Stimulated activated CD8-positive, alpha-beta memory T cell treated with anti-CD3 and anti-CD28 coated beads, Interleukin-7, amount 100 ng/mL, for 48 hours (primary cell): Measurements from ENCODE around the gene SEMA3F.

Source experiments
- DNase-seq, 2 donors: peaks; one replicate each; pipeline ENCODE4 v3.0.0-alpha.2; 2020; ENCODE audit warnings: low read depth in 1 of 2; ENCODE audit errors: extremely low read depth in 1 of 2

The SEMA3F gene

GRCh38 chr3:50132421-50133282, 22.5 kb upstream of the SEMA3F start:
- DNase-seq = no peak

- DNase-seq = no peak
Observed at GRCh38 chr3:50133283-50133615, 21.9 kb upstream of the SEMA3F start.

- DNase-seq = no peak
Observed at GRCh38 chr3:50134367-50134766, 20.8 kb upstream of the SEMA3F start.

GRCh38 chr3:50135964-50136363, 19.2 kb upstream of the SEMA3F start:
- no peak for DNase-seq

- DNase-seq = no peak
Observed at GRCh38 chr3:50136714-50137405, 18.3 kb upstream of the SEMA3F start.

- DNase-seq = no peak
Observed at GRCh38 chr3:50137531-50137930, 17.6 kb upstream of the SEMA3F start.

GRCh38 chr3:50138266-50139200, 16.6 kb upstream of the SEMA3F start:
- no peak for DNase-seq

GRCh38 chr3:50139308-50139707, 15.8 kb upstream of the SEMA3F start:
- no peak for DNase-seq

GRCh38 chr3:50139718-50140423, 15.3 kb upstream of the SEMA3F start:
- no peak for DNase-seq

GRCh38 chr3:50140990-50141389, 14.1 kb upstream of the SEMA3F start:
- DNase-seq = no peak

- no peak for DNase-seq
Observed at GRCh38 chr3:50146316-50146901, 8.7 kb upstream of the SEMA3F start.

GRCh38 chr3:50147016-50147415, 8.1 kb upstream of the SEMA3F start:
- no peak for DNase-seq

- DNase-seq = no peak
Observed at GRCh38 chr3:50147447-50147846, 7.7 kb upstream of the SEMA3F start.

GRCh38 chr3:50147861-50148260, 7.3 kb upstream of the SEMA3F start:
- no peak for DNase-seq

GRCh38 chr3:50150404-50150750, 4.7 kb upstream of the SEMA3F start:
- no peak for DNase-seq

GRCh38 chr3:50150863-50151686, 4.0 kb upstream of the SEMA3F start:
- no peak for DNase-seq

- no peak for DNase-seq
Observed at GRCh38 chr3:50151728-50152127, 3.4 kb upstream of the SEMA3F start.

GRCh38 chr3:50153782-50154475, 1.2 kb upstream of the SEMA3F start:
- no peak for DNase-seq

GRCh38 chr3:50154476-50154839, 666 bp upstream of the SEMA3F start:
- DNase-seq = no peak
